PC-9 (cell line): ENCODE results near the gene KRTAP5-6. TPM values are rescaled to one million over a fixed set of nuclear protein-coding genes. Genes with fewer than 3 reads are reported as not detected.

ENCODE experiments used
- BruUV-seq: library from RNA; stranded (reverse); fragments of 400-500 nt; replicated peaks from 2 replicates; lab custom pipeline; 2021; lab: Mats Ljungman, UMichigan
- CTCF ChIA-PET: fragments of 300-600 bp; sonication (Branson Sonifier 250); formaldehyde crosslinking; loops from one replicate; lab custom pipeline; 2022; ENCODE audit warnings: antibody characterized with exemption; lab: Charles Lee
- POLR2A ChIA-PET: fragments of 300-600 bp; sonication (Branson Sonifier 250); formaldehyde crosslinking; loops from one replicate; lab custom pipeline; 2022; ENCODE audit warnings: antibody characterized with exemption; ENCODE audit not compliant: unreplicated experiment; lab: Charles Lee
- DNase-seq, 2 experiments: peaks; one replicate each; pipeline versions ENCODE4 v3.0.0 to v3.0.0-alpha.2; 2015 to 2022; ENCODE audit warnings: mixed read lengths in 1 of 2
- H2AFZ ChIP-seq: fragments of 200-600 bp; sonication (generic); 2 replicates; pipeline ENCODE4 v1.8.1; 2017; ENCODE audit warnings: antibody characterized with exemption
- H3F3A ChIP-seq: fragments of 200-600 bp; sonication (generic); 2 replicates; pipeline ENCODE4 v1.8.1; 2017; ENCODE audit warnings: antibody characterized with exemption, mild to moderate bottlenecking, low read depth; ENCODE audit not compliant: insufficient read depth
- H3K27ac ChIP-seq: fragments of 200-600 bp; sonication (generic); 2 replicates; pipeline ENCODE4 v1.6.1; 2016; ENCODE audit warnings: mixed run types
- H3K27me3 ChIP-seq: fragments of 200-600 bp; sonication (generic); 2 replicates; pipeline ENCODE4 v1.6.1; 2016; ENCODE audit warnings: low read depth, mixed run types; ENCODE audit not compliant: insufficient read depth
- H3K36me3 ChIP-seq: fragments of 200-600 bp; sonication (generic); 2 replicates; pipeline ENCODE4 v1.6.1; 2016; ENCODE audit warnings: low read depth, mixed run types
- H3K4me1 ChIP-seq: fragments of 200-600 bp; sonication (generic); replicated peaks from 2 replicates; pipeline ENCODE4 v1.6.1; 2016; ENCODE audit warnings: mixed run types; ENCODE audit not compliant: insufficient read depth
- H3K4me2 ChIP-seq: fragments of 200-600 bp; sonication (generic); 2 replicates; pipeline ENCODE4 v1.6.1; 2017; ENCODE audit warnings: mixed run types
- H3K4me3 ChIP-seq: fragments of 200-600 bp; sonication (generic); 2 replicates; pipeline ENCODE4 v1.6.1; 2016; ENCODE audit warnings: mixed run types
- H3K79me2 ChIP-seq: fragments of 200-600 bp; sonication (generic); 2 replicates; pipeline ENCODE4 v1.6.1; 2017; ENCODE audit warnings: low read depth, mixed run types
- H3K9me2 ChIP-seq: fragments of 200-600 bp; sonication (generic); 2 replicates; pipeline ENCODE4 v1.8.1; 2017; ENCODE audit warnings: mild to moderate bottlenecking; ENCODE audit not compliant: insufficient read depth
- H3K9me3 ChIP-seq: fragments of 200-600 bp; sonication (generic); 2 replicates; pipeline ENCODE4 v1.8.1; 2016; ENCODE audit warnings: low read depth; ENCODE audit not compliant: insufficient read depth
- H4K20me1 ChIP-seq: fragments of 200-600 bp; sonication (generic); 2 replicates; pipeline ENCODE4 v1.8.1; 2017; ENCODE audit not compliant: insufficient read depth
- CTCF ChIP-seq: fragments of 200-600 bp; sonication (generic); conservative IDR thresholded peaks from 2 replicates; pipeline ENCODE4 v1.6.1; 2017; ENCODE audit warnings: mixed run types, antibody characterized with exemption, mild to moderate bottlenecking, moderate library complexity
- EZH2 ChIP-seq: fragments of 200-600 bp; sonication (generic); IDR thresholded peaks from 2 replicates; pipeline ENCODE4 v1.8.0; 2017; ENCODE audit warnings: antibody characterized with exemption, low read depth
- intact Hi-C: fragments of 100-400 bp; cut with micrococcal nuclease; formaldehyde crosslinking; loops from one replicate; pipeline ENCODE4 v1.10.0; 2022; ENCODE audit not compliant: unreplicated experiment
- total RNA-seq: library from RNA; stranded (reverse); gene quantifications from 2 replicates; pipeline ENCODE4 v1.2.3, GENCODE V29; 2021

KRTAP5-6 gene
- total RNA-seq, 1 experiment from 2014 or later = not detected

GRCh38 chr11:1736447-1736992 is 39.5 kb downstream of the KRTAP5-6 start:
- no peak overlapping the region for H3K4me2 ChIP-seq
- H3K27ac ChIP-seq = no peak overlapping the region
- CTCF ChIA-PET = no interaction called here
- H3K4me3 ChIP-seq = no peak overlapping the region
- no peak overlapping the region for H2AFZ ChIP-seq
- POLR2A ChIA-PET = no interaction called here
- no peaks in the 10 kb centered on the region for H3K79me2 ChIP-seq
- no peaks in the 10 kb centered on the region for H3K4me1 ChIP-seq
- no peaks in the 10 kb centered on the region for H3K9me2 ChIP-seq
- TF ChIP-seq EZH2 (no peak), CTCF (no peak)
- H4K20me1 ChIP-seq = no peaks in the 10 kb centered on the region
- intact Hi-C loops = no loop called here
- H3F3A ChIP-seq = peaks cover 3% of the 10 kb centered on the region; the same call in 1 of the 2 replicates
- H3K27me3 ChIP-seq = peaks cover 15% of the 10 kb centered on the region; the same call in 1 of the 2 replicates
- DNase-seq = no peak
- no peaks in the 10 kb centered on the region for H3K36me3 ChIP-seq
- H3K9me3 ChIP-seq = no peaks in the 10 kb centered on the region
- BruUV-seq = no TSS peak

- no peak for TF ChIP-seq EZH2
- no peak for TF ChIP-seq CTCF
- ChIA-PET POLR2A (no interaction called here), CTCF (no interaction called here)
- Histone ChIP-seq H3K79me2 (no peaks in the 10 kb centered on the region), H3K36me3 (no peaks in the 10 kb centered on the region), H3K9me3 (no peaks in the 10 kb centered on the region), H3K27ac (no peak overlapping the region), H3K4me2 (no peak overlapping the region), H3K9me2 (no peaks in the 10 kb centered on the region), H3K4me3 (no peak overlapping the region), H3K4me1 (no peaks in the 10 kb centered on the region), H2AFZ (no peak overlapping the region), H3F3A (no peaks in the 10 kb centered on the region), H3K27me3 (peaks cover 15% of the 10 kb centered on the region; the same call in 1 of the 2 replicates), H4K20me1 (no peaks in the 10 kb centered on the region)
- intact Hi-C loops = no loop called here
- no TSS peak for BruUV-seq
- no peak for DNase-seq
Measured at GRCh38 chr11:1737080-1737757, 40.2 kb downstream of the KRTAP5-6 start.

- POLR2A ChIA-PET = no interaction called here
- CTCF ChIA-PET = no interaction called here
- no peak overlapping the region for H3K4me2 ChIP-seq
- no peaks in the 10 kb centered on the region for H3F3A ChIP-seq
- no peak overlapping the region for H3K4me3 ChIP-seq
- DNase-seq = no peak
- TF ChIP-seq EZH2 = no peak
- TF ChIP-seq CTCF = no peak
- no peaks in the 10 kb centered on the region for H3K79me2 ChIP-seq
- BruUV-seq = no TSS peak
- no peaks in the 10 kb centered on the region for H3K4me1 ChIP-seq
- no peaks in the 10 kb centered on the region for H3K36me3 ChIP-seq
- peaks cover 15% of the 10 kb centered on the region; the same call in 1 of the 2 replicates for H3K27me3 ChIP-seq
- H3K27ac ChIP-seq = no peak overlapping the region
- intact Hi-C loops = no loop called here
- no peaks in the 10 kb centered on the region for H4K20me1 ChIP-seq
- H2AFZ ChIP-seq = no peak overlapping the region
- no peaks in the 10 kb centered on the region for H3K9me3 ChIP-seq
- no peaks in the 10 kb centered on the region for H3K9me2 ChIP-seq
Measured at GRCh38 chr11:1738380-1738779, 41.4 kb downstream of the KRTAP5-6 start.
